DMS153 treated with DMSO at 0.1 percent for 48 hours (cell line): ENCODE data around the gene MSL3.

ENCODE experiments used
- DNase-seq: peaks from one replicate; lab custom pipeline; 2025; ENCODE audit not compliant: unreplicated experiment; lab: John Stamatoyannopoulos, UW

MSL3 gene

GRCh38 chrX:11757719-11758399, at the start of gene MSL3:
Gene MSL3, plus strand, starts transcription at chrX:11758237. Its CDS starts 27 bp downstream, at chrX:11758264.
- DNase-seq = no peak

- DNase-seq = no peak
Measured at GRCh38 chrX:11722304-11722703, 35.7 kb upstream of the MSL3 start.

GRCh38 chrX:11724122-11725017, 33.7 kb upstream of the MSL3 start:
- peak; percentile 3 for DNase-seq

GRCh38 chrX:11725631-11726442, 32.2 kb upstream of the MSL3 start:
- DNase-seq = no peak

- DNase-seq = no peak
Measured at GRCh38 chrX:11728556-11728955, 29.5 kb upstream of the MSL3 start.

- DNase-seq = no peak
Measured at GRCh38 chrX:11733614-11734013, 24.4 kb upstream of the MSL3 start.

GRCh38 chrX:11739776-11740175, 18.3 kb upstream of the MSL3 start:
- DNase-seq = no peak

- DNase-seq = no peak
Measured at GRCh38 chrX:11740794-11741193, 17.2 kb upstream of the MSL3 start.

- DNase-seq = no peak
Measured at GRCh38 chrX:11741574-11741973, 16.5 kb upstream of the MSL3 start.

- no peak for DNase-seq
Measured at GRCh38 chrX:11745881-11746280, 12.2 kb upstream of the MSL3 start.

GRCh38 chrX:11750046-11750445, 8.0 kb upstream of the MSL3 start:
- no peak for DNase-seq

- DNase-seq = no peak
Measured at GRCh38 chrX:11750694-11751093, 7.3 kb upstream of the MSL3 start.

- DNase-seq = no peak
Measured at GRCh38 chrX:11751261-11751660, 6.8 kb upstream of the MSL3 start.

- DNase-seq = no peak
Measured at GRCh38 chrX:11753668-11754067, 4.4 kb upstream of the MSL3 start.

- no peak for DNase-seq
Measured at GRCh38 chrX:11754958-11755645, 2.9 kb upstream of the MSL3 start.

GRCh38 chrX:11755724-11756123, 2.3 kb upstream of the MSL3 start:
- peak; percentile 25 for DNase-seq

GRCh38 chrX:11756354-11757318, 1.4 kb upstream of the MSL3 start:
- DNase-seq = no peak

- DNase-seq = no peak
Measured at GRCh38 chrX:11757397-11757718, 679 bp upstream of the MSL3 start.

GRCh38 chrX:11758400-11759171, 549 bp downstream of the MSL3 start:
- peak; percentile 54 for DNase-seq
